ENCODE measurements around the gene WNT4.

The WNT4 gene

DNA sequence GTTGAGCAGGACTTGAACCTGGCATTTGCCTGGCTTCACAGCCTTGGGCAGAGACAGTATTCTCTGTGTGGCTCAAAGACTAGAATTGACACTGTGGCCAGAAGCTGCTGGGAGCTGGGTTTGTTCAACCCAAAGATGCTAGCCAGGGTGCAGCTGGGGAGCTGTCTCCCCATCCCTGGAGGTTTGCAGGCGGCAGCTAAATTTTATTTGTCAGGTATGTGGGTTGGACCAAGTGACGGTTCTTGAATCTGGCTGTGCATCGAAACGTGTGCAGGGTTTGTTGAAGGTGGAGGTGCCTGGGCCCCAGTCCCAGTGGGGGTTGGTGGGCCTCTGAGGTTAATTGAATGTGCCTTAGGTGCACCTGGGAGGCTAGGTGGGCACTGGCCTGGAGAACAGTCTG is 11.8 kb downstream of the WNT4 start:
- DNase-seq (ENCODE audit: low read depth in 2 of 2): no peak

DNA sequence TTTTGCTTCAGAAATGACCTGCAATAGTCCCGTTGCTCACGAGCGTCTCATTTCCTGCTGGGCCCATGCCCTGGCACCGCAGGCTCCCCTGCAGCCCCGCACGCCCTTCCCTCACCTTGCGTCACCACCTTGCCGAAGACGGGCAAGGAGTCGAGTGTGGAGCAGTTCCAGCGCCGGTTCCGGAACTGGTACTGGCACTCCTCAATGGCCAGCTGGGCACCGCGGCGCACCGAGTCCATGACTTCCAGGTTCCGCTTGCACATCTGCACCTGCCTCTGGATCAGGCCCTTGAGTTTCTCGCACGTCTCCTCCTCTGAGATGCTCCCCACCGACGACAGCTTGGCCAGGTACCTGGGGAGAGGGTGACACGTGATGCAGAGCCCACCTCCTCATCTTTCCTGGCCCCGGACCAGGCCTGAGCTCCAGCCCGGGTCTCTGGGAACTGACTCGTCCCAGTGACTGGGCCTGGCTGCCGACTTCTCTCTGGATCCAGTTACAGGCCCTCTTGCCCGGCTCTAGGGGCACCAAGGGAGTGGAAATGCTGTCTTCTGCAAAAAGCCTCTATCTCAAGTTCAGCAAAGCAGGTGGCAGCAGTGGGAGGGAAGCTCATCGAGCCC is 13.3 kb downstream of the WNT4 start:
- no peak for DNase-seq (ENCODE audit: low read depth in 2 of 2)

DNA sequence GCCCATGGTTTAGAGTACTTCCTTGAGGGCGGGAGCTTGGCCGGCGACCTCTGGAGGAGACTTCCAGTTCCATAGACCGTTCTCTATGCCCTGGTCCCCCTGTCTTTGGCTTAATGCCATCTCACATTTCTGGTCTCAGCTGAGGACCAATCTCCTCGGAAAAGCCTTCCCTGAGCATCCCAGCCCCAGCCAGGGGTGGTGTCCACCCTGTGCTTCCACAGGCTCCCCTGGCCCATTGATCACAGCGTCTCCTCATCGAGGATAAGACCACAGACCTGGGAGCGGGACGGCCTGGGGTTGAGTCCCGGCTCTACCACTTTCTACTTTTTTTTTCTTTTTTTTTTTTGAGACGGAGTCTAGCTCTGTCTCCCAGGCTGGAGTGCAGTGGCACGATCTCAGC is 14.5 kb downstream of the WNT4 start:
- DNase-seq (ENCODE audit: low read depth in 2 of 2): no peak

DNA sequence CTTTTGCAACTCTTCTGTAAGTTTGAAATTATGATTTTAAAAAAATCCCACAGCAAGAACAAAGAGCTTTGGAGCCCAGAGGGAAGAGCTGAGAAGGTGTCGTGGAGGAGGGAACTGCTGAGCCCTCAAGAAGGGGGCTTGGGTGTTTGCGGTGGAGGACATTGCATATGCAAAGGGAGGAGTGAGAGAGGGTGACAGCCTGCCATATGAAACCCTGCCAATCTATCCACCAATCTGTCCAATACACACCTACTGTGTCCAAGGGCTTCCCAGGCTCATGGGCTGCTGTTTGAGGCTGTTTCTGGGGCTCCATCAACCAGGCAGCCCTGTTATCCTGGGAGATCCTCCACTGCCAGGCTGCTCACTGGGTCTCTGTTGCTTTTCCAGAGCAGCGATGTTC is 15.2 kb downstream of the WNT4 start:
- no peak for DNase-seq (ENCODE audit: low read depth in 2 of 2)

DNA sequence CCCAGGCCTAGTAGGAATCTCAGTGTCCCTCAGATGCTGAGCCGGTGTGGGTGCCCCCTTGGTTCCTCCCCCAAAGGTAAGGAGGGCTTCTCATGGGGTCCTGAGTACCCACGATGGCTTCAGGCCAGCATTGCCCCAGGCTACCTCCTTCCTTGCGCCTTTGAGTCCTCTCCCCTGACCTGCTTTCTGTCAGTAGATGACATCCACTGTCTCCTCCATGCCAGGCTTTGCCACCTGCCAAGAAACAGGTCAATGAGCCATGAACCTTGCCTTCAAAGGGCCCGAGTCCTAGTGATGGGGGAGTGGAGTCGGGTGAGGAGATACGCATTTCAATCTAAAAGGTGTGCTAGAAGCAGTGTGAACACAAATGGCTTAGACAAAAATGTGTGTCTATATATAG is 15.6 kb downstream of the WNT4 start:
- DNase-seq (ENCODE audit: low read depth in 2 of 2): no peak

DNA sequence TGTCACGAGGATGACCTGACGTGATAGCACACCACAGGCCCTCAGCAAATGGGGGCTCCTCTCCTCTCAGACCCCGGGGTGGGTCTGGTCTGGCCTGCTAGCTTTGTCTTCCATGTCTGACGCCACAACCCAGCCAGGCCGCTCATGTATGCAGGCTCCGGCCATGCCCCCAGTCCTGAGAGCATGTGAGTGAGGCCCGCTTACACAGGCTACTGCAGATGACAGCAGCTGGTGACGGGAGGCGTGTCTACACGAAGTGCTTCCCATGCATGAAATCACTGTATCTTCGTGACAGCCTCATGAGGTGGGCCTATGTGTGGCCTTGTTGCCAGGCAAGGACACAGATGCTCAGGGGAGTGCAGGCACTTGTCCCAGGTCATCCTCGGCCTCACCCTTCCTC is 16.4 kb downstream of the WNT4 start:
- no peak for DNase-seq (ENCODE audit: low read depth in 2 of 2)

DNA sequence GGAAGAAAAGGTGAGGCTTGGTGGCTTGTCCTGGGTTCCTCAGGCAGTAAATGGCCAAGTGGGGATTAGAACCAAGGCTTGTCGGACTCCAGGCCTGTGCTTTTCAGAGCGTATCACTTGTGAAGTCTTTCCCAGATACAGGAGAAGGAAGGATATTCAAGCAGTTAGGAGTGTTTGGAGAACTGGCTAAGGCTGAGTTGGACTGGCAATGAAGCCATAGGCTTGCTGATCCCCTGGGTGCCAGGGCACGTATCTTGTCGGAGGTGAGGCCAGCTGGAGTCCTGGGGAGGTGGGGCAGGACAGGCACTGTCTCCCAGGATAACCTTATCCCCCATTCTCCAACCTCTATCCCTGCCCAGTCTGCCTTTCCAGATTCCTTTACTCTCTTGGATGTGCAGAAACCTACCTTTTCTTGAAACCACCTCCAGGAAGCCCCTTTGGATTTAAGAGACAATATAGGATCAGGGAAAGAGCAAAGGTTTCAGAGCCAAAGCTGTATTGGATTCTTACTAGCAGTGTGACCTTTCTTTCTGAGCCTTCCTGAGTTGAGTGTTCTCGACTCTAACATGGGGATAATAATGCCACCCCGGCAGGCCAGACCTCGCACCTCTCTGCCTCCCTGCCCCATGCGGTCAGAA is 18.2 kb downstream of the WNT4 start:
- no peak for DNase-seq (ENCODE audit: low read depth in 2 of 2)

DNA sequence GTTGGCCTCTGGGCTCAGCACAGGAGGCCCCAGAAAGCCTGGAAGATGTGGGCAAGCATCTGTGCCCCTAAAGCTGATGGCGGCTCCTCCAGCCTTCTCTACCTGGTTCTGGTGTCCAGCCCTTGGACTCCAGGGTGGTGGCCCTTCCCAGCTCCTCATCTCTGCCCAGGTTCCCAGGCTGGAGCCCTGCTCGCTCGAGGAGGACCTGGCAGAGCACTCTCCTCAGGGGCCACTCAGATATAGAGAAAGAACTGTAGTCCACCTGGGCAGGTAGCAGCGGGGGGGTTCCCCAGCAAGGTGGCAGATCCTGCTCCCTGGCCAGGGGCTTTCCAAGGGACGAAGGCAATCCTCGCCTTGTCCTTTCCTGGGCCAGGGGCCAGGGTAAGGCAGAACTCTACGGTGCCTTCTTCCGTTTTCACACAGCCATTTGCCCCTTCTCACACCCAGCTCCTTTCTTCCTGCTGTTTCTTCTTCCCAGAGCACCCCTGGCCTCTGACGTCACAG is 18.9 kb downstream of the WNT4 start:
- DNase-seq (ENCODE audit: low read depth in 2 of 2): no peak

DNA sequence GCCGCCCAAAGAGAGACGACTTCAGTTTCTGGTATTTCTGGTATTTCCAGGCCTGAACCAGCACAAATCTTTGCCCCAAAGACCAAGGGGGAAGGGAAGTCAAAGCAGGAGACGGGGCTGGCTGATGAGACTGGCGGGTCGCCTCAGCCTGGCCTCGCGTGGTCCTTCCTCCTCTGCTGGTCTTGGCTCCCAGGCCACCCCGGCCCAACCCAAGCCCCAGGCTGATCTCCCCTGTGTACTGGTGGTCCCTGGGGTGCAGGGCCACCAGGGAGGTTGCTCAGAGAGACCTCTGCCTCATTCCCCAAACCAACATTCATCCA is 19.9 kb downstream of the WNT4 start:
- no peak for DNase-seq (ENCODE audit: low read depth in 2 of 2)

DNA sequence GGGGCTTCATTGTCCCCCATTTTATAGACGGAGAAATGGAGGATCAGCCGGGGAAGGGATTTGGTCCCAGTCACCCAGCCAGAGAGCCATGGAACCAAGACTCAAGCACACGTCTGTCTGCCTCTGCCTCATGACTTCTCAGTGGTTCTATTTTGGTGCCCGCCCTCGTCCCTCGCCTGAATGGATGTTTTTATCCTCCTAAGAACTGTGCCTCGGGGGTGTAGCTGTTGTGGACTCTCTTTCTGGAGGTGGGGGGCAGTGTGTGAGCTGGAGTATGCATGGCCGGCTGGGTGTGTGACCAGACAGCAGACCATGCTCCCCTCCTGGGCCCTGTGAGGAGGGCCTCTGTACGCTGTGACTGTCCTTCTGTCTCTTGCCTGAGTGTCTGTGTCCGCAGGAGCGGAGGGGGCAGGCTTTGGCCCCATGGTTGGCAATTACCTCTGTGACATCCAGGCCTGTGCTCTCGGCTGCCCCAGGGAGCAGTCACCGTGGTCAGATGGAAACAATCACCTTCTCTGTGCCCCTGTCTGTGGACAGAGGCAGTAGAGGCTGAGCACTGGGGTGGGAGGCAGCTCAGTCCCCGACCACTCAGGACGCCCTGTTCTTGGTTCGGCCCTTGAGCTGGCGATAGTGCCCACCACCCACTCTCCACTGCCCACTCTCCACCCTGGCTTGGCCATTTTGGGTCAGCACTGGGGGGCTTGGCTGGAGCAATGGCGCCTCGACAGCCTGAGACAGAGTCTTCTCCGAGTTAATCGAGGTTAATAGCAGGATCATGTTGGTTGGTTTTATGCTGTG is 20.4 kb downstream of the WNT4 start:
- DNase-seq (ENCODE audit: low read depth in 2 of 2): no peak

DNA sequence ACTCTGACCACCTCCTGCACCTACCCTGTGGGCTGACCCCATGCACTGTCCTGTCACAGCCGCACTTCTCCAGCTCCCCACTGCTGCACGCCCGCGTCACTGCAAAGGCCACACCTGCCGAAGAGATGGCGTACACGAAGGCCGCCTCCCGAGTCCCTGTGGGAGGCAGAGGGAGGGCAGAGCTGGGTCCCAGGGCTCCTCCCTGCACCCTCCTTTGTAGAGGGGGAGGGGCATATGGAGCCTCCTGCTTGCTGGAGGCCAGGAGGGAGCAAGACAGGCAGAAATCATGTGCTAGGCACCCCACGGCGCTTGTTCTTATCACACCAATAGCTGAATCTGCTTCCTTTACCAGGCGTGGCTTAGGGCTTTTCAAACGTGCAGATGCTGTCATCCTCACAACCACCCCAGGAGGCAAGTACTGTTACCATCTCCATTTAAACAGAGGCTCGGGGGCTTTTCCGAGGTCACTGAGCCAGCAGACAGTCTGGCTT is 21.4 kb downstream of the WNT4 start:
- no peak for DNase-seq (ENCODE audit: low read depth in 2 of 2)

DNA sequence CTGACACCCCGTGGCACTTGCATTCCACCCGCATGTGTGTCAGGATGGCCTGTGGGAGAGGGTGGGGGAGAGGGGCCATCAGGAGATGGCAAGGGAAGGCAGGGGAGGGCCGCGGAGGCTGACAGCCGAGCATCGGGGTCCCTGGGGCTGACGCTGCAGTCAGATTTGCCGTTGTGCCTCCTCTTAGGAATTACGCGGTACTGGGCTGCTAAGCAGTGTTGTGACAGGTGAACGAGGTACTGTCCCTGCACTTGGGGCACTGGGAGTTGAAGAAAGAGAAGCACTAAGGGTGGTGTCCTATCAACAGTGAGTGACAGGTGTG is 22.5 kb downstream of the WNT4 start:
- DNase-seq (ENCODE audit: low read depth in 2 of 2): no peak

DNA sequence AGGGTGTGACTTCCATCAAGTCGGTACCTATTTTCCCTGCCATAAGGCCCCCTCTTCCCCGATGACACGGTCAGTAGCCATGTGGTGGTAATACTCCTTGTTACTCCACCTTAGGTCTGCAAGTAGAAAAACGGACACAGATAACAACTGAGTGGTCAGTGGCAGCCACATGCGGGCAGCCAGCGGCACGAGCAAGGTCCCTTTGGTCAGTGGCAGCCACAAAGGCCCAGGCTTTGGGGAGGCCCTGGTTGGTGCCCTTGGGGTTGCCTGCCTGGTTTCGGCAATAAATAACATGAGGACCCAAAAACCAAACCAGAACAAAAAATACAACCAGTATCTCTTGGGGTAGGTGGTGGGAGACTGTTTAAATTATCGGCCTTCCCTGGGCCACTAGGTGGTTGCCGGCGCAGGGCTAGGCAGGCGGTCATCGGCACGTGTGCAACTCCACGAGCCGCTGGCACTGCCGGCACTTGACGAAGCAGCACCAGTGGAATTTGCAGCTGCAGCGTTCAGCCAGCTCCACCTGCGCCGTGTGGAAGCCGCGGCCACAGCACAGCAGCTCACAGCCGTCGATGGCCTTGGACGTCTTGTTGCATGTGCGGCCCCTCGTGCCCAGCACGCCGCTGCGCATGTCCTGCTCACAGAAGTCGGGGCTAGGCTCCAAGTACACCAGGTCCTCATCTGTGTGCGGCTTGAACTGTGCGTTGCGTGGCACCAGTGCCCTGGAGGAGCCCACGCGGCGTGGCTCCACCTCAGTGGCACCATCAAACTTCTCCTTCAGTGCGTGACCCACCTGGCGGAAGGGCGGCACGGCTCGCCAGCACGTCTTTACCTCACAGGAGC is 23.1 kb downstream of the WNT4 start:
- no peak for DNase-seq (ENCODE audit: low read depth in 2 of 2)

DNA sequence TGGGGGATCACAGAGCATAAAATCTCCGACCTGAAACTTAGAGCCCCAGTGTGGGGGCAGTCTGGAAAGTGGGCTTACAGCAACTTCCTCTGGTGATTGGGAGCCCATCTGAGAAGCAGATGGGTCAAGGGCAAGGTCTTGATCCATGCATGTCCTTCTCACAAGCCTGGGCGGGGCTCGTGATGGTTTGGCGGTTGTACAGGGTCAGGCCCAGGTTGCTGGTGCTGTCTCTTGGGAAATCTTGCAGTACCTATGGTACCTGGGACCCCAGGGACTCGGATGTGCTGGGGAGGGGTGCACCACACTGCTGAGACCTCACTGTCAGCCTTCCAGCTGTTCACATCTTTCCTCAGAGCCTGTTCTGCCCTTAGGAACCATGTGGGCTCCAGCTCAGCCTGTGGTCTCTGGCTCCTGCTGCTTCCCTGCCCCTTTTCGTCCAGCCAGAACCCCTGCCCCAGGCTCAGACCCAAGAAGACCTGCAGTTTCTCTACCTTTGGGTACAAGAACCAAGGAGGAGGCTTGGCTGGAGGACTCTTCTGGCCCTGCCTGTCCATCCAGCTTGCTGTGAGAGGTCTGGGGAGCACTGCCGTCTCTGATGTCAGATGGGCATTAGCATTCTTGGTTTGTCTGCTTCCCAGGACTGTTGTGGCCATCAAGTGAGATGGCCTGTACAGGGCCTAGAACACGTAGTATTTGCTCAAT is 24.5 kb downstream of the WNT4 start:
- no peak for DNase-seq (ENCODE audit: low read depth in 2 of 2)

DNA sequence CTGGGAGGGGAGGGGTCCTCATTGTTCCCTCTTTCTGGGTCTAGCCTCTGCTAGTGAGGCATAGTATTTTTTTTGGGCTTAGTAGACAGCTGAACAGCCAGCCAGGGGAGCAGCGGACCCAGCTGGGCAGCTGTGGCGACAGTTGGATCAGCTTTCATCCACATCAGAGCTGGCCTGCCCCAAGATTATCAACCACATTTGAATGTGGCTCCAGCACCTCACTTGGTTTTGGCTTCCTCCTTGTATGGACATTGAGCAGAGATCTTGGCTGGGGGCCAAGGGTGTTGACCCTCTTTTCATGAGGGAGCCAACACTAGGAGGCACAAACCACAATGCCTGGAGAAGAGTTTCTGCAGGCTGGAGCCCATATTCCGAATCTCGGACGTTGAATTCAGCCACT is 25.0 kb downstream of the WNT4 start:
- no peak for DNase-seq (ENCODE audit: low read depth in 2 of 2)

DNA sequence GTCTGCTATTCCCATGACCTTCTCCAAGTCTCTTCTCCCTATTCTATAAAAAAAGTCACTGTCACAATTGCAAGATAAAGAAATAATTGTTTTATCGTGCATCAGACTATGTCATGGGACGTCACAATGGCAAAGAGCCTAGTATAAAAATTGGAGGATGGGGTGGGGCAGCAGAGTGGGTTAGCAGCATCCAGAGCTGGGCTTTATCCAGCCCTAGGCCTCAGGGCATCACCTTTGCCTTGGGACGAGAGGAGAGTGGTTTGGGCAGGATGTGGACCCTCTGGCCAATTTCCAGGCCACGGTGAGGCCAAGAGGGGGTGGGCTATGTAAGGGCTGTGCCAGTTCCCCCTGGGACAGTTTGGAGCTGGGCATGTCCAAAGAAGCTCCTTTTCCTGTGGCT is 25.7 kb downstream of the WNT4 start:
- DNase-seq (ENCODE audit: low read depth in 2 of 2): no peak

DNA sequence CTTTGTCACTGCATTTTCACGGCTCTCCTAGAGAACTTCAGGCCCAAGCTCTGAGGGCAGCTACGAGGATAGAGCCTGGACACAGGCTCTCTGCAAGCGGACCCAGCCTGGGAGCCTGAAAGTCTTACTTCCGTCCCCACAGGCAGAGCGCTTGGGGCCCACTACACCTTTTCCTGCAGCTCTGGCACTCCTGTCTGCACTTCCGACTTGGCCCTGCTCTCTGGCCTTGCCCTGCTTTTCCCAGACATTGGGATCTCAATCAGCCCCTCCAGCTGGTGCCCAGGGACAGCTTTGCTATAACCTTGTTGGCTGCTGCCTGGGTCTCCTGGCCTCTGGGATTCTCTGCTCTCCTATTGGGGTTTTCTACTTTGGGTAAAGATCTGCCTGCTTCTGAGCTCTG is 27.6 kb downstream of the WNT4 start:
- DNase-seq (ENCODE audit: low read depth in 2 of 2): no peak

DNA sequence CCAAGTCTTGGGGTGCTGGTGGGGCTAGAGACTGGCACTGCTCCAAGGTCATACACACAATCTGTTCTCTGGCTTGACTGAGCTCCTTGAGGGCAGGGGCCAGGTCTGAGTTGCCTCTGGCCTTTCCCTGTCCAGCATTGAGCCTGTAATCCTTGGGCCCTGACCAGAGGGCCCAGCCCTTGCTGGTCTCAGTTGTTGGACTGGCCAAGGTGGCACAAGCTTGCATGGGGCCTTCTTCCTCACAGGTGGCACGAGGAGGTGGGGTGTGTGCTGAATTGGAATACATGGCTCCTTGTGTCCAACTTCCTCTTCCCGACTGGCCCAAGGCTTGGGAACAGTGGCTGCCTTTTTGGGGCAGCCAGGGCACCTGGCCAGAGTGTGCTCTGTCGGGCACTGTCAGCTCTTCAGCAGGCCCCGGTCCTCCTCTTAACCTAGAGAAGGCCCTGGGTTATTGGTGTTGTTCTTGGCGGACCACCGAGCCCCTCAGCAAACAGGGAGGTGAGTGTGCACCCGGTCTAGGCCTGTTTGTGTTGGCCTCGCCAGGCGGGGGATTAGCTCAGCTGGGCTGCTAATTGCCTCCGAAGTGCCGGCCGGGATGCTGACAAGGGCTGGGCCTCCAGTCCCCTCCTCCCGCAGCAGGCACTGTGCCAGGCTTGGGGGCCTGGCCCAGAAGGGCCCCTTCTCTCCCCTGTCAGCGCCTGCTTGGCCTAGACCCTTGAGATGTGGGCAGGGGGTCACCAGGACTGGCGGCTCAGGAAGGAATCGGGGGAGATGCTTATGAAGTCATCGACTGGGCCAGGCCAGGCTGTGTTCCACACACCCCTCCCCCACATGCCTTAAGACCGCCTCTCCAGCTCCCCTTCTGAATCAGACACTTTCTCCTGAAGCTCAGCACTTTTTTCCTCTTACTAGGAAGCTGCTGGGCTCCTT is 28.5 kb downstream of the WNT4 start:
- DNase-seq (ENCODE audit: low read depth in 2 of 2): no peak

DNA sequence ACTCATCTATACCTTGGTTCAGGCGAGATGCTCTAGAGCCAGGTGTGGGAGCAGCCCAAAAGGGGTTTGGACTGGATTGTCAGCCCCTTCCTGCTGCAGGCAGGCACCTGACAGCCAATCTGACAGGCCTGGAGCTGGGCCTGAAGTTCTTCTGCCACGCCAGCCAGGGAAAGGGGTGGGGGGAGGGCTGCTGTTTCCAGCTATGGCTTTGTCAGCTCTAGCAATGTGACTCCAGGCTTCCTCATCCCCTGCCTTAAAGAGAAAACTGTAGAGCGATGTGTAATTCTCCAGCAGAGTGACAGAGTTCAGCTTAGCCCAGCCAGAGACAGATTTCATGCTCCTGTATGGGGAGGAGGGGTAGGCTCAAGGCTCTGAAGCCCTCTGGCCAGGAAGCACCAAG is 30.3 kb downstream of the WNT4 start:
- no peak for DNase-seq (ENCODE audit: low read depth in 2 of 2)

DNA sequence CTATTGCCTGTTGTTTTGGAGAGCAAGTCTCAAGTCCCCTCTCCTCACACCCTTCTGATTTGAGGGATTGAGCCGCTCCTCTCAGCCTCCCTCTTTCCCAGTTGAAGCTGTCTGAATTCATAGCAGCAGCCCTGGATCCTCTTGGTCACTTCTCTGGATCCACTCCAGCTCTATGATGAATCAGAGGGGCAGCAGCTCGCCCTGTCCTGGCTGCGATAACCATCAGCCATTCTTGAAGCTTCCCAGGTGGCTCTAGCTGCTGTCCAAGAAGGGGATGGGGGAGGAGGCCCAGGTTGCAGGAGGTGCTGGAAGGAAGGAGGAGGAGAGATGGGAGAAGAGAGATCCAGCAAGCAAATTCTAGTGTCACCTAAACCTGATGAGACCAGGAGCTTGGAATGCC is 31.3 kb downstream of the WNT4 start:
- DNase-seq (ENCODE audit: low read depth in 2 of 2): no peak

DNA sequence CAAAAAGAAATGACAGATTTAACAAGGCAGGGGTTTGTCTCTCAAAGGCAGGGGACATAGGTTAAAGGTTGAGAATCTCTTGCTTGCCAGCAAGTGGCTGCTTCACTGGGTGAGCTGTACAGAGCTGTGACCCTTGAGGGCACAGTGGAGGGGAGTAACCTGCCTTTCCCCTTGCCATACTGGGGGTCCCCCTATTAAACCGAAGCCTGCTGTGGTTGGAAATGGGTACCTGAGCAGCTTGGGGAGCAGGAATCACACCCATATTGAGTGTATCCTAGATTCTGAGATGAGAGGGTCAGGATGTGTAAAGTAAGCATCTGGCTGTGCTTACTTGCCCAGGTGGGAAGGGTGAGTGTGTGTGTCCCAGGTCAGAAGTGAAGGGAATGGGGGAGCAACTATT is 31.8 kb downstream of the WNT4 start:
- DNase-seq (ENCODE audit: low read depth in 2 of 2): no peak

Measured in activated CD4-positive, alpha-beta T cell treated with anti-CD3 and anti-CD28 coated beads for 24 hours (primary cell).